Measurements from ENCODE around the gene RLN3.

RLN3 gene

GRCh38 chr19:14027856-14028450 lies at the start of gene RLN3:
Gene RLN3 (plus strand): TSS chr19:14028148. CDS start chr19:14028205, 57 bp downstream.
- DNase-seq (ENCODE audit: low read depth in 3 of 3), result no peak

DNA sequence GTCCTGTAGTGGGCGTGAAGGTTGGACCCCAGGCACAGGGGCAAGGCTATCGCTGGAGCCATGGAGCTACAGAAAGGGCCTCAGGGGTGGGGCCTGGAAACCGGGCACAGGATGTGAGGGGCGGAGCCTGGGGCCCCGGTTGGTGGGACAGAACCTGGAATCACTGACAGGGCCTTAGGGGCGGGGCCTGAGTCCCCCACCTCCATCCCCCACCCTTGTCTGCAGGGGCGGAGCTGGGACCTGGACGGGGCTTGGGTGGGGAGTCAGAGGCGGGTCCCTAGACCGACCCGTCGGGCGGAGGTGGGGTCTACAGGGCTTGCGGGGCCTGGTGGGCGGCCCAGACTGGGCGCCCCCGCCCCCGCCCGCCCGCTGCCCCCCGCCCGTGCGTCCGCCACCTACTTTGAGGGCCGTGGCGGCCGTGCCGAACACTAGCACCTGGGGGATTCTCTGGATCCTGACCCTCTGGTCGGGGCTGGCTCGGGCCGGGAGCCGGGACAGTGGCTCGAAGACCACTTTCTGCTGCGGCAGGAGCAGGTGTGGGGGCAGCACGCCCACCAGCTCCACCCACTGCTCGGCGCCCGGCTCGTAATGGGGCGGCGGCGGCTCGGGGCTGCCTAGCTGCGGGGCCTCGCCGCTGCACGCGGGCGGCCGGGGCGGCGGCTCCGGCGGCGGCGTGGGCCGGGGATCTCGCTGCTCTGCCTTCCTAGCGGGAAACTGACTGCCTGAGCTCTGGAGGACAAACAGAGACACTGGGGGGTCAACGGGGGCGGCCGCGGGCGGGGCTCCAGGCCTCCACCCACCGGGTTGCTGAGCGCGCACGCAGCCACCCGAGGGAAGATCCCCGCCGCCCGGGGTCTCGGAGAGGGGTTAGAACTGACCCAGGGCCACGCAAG lies 49.4 kb upstream of the RLN3 start:
- DNase-seq (ENCODE audit: low read depth in 3 of 3), result peak in 1 of 3 donors; percentile 14

- no peak for DNase-seq (ENCODE audit: low read depth in 3 of 3)
Measured at GRCh38 chr19:13979244-13979615, 48.7 kb upstream of the RLN3 start.

- DNase-seq (ENCODE audit: low read depth in 3 of 3), result no peak
Measured at GRCh38 chr19:13979686-13980085, 48.3 kb upstream of the RLN3 start.

- DNase-seq (ENCODE audit: low read depth in 3 of 3), result no peak
Measured at GRCh38 chr19:13980340-13980739, 47.6 kb upstream of the RLN3 start.

GRCh38 chr19:13981021-13981420 lies 46.9 kb upstream of the RLN3 start:
- DNase-seq (ENCODE audit: low read depth in 3 of 3), result no peak

GRCh38 chr19:13981467-13981866 lies 46.5 kb upstream of the RLN3 start:
- no peak for DNase-seq (ENCODE audit: low read depth in 3 of 3)

DNA sequence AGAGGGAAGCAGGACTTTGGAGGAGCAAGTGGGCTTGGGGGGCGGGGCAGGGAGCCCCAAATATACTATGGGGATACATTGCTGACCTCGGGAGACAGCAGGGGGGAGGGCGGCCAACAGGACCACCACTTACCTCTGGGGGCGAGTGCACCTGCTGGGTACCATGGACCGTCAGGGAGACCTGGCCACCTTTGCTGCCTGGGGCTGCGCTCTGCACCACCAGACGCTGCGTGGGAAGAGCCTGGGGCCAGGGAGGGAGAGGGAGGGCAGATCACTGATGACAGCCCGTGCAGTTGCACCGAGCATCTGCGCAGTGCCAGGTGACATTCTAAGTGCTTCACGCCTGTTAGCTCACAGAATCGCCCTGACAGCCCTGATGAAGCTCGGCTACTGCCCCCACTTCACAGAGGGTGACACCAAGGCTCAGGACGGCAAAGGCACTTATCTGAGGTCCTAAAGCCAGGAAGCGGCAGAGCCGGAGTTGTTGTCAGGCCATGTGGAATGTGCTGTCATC lies 45.9 kb upstream of the RLN3 start:
- DNase-seq (ENCODE audit: low read depth in 3 of 3), result no peak

DNA sequence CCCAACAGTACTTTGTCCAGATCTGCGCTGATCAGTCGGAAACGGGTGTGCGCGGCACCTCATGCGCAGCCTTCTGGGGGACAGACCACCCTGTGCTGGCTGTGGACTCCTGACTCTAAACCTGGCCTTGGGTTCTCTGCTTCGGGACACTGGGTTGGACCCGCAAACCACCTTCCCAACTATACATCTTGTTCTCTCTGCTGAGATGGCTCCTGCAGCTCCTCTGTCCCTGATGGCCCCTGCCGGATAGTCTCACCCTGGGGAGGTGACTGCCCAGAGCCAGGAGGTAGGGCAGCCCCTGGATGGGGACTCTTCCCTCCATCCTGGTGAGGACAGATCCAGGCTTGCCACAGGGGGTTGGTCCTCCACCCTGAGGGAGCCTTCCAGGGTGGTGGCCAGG lies 45.2 kb upstream of the RLN3 start:
- no peak for DNase-seq (ENCODE audit: low read depth in 3 of 3)

DNA sequence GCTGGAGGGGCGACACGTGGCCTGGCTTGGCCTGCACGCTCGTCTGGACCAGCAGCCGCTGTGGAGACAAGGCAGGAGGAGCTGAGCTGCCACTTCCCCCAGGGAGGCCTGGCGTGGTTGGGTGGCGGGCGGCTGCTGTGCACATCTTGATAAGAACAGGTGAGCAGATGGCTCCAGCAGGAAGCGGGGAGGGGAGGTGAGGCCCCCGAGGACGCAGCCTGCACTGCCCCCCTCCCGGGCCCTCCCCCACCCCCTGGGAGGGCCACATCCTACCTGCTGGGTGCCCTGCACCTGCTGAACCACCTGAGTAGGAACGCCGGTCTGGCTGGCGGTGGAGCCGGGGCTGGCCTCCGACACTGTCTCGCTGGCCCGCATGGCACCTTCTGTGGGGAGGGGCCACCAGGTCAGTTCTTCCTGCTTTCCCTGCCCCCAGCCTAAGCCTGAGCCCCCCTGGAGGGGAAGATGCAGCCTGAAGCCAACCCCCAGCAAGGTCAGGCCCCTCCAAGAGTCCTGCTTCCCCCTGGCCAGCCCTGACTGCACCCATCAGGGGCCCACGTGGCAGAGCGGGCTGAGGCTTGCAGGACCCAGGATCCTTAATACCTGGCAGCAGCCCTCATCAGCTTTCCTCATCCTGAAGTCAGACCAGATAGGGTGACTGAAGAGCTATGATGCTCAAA lies 44.6 kb upstream of the RLN3 start:
- no peak for DNase-seq (ENCODE audit: low read depth in 3 of 3)

- no peak for DNase-seq (ENCODE audit: low read depth in 3 of 3)
Measured at GRCh38 chr19:13984186-13984585, 43.8 kb upstream of the RLN3 start.

- no peak for DNase-seq (ENCODE audit: low read depth in 3 of 3)
Measured at GRCh38 chr19:13984875-13985741, 42.8 kb upstream of the RLN3 start.

DNA sequence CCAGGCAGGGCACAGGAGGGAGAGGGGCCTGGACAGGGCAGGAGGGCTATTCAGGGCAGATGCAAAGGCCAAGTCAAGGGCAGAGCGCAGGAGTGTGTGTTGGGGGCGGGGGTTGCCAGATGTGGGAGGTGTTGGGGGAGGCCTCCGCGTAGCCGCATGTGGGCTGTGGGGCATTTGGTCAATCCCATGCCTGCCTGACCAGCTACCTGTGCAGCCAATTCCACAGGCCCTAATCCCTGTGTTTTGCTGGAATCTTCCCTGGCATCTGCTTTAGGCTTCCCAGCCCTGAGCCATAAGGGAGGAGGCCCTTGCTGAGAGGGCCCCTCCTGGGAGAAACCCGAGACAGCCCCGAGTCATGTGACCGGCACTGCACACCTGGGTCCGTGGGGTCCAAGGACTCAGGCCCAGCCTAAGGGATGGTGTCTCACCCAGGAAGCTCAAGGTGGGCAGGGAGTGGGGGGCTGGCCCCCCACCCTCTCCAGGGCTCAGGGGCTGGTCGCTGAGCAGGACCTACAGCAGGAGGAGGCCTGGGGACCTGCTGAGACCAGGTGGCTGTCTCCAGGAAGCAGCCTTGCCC lies 42.1 kb upstream of the RLN3 start:
- DNase-seq (ENCODE audit: low read depth in 3 of 3), result no peak

- peak; percentile 96 to 98 (median 98) for DNase-seq (ENCODE audit: low read depth in 3 of 3)
Measured at GRCh38 chr19:13986348-13986904, 41.5 kb upstream of the RLN3 start.

DNA sequence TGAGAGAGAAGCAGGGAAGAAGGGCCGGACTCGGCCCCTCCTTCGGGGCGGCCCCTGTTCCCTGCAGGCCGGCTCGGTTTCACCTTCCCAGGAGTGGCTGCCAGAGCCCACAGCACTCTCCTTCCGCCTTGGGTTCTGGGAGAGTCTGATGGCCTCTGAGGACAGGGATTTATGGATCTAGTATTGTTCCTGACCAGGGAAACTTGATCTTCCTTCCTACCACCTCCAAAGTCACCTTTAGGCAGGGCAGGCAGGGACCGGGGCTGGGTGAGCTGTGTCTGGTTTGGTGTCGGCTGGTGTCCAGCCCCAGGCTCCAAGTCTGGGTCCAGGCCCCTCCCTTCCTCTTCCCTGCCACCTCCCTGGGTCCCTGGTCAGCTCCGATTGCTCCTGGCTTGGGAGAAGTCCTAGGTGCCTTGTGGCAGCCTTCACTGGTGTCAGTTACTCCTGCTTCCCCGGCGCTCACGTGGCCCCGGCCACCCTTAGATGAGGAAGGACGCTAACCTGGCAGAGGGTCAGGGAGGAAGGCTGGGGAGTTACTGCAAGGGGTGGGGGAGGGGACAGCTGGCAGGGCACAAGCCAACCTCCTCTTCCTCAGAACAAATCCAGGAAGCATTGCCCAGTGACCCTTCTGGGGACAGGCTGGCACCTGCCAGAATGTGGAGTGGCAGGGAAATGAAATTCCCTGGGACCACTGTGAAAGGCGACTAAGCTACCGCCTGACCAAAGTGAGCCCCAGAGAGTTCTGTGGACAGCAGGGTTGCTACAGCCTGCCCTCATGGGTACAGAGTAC lies 40.7 kb upstream of the RLN3 start:
- no peak for DNase-seq (ENCODE audit: low read depth in 3 of 3)

DNA sequence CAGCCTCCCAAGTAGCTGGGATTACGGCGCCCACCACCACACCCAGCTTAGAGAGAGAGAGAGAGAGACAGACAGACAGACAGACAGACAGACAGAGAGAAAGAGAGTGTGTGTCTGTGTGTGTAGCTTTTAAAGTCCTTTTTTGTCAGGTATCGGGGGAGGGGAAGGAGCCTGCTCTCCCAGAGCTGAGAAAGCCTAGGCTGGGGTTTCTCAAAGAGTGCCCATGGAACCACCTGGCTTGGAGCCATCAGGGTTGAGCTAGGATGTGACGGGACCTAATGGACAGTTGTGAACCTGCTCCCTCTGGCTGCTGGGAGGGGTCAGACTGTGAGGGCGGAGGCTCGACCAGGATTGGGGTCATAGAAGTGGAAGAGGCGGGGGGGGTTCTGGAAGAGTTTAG lies 38.5 kb upstream of the RLN3 start:
- DNase-seq (ENCODE audit: low read depth in 3 of 3), result no peak

DNA sequence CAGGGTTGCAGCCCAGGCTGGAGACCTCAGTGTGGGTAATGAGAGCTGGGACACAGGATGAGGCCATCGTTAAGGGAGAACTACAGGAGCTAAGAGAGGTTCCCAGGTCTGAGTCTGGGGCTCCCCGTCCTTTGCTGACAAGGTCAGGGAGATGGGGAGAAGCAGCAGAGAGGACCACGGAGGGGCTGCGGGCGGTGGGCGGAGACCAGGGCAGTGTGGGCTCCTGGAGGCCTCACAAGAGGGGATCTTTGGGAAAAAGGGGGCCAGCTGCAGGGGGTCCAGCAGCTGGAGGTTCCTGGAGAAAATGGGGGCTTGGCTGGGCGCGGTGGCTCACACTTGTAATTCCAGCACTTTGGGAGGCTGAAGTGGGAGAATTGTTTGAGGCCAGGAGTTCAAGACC lies 37.9 kb upstream of the RLN3 start:
- DNase-seq (ENCODE audit: low read depth in 3 of 3), result no peak

GRCh38 chr19:13992025-13992424 lies 35.9 kb upstream of the RLN3 start:
- DNase-seq (ENCODE audit: low read depth in 3 of 3), result no peak

DNA sequence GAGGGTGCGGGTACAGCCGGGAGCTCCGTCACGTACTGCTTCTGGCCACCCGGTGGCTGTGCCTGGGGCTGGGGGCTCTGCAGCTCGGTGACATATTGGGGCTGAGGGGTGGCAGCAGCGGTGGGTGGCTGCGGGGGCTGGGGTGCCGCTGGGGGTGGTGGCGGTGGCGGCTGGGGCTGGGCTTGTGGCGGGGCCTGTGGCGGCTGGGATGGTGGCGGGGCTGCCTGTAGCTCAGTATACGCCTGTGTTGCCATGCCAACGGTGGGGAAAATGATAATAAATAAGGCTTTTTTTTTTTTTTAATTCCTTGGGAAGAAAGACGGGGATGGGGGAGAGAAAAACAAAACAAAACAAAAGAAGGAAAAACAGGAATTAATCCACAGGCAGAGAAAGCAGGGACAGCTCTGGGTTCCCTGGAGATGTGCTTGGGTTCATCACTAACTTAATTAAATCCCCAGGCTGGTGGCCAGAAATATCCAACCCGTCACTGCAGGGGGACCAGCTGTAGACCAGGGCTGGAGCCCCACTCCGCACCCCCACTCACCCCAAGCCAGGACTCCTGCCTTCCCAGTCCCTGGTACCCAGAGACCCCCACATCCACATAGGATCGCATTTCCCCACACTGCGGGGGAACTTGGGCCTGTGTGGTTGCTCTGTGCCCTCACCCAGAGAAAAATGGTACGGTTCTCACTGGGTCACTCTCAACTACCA lies 34.2 kb upstream of the RLN3 start:
- DNase-seq (ENCODE audit: low read depth in 3 of 3), result no peak
